Retina (tissue), 1 donor: ENCODE results near the gene AUTS2.
A peak's percentile ranks its signal among the peaks of the same experiment; 100 is the strongest.

Experiments used
- DNase-seq: peaks from one replicate; pipeline ENCODE4 v3.0.0-alpha.2; 2016

The AUTS2 gene

GRCh38 chr7:70761711-70762328 is 1163.5 kb downstream of the AUTS2 start:
- no peak for DNase-seq

- DNase-seq = no peak
These were observed 1164.4 kb downstream of the AUTS2 start for GRCh38 chr7:70762696-70763095.

GRCh38 chr7:70763961-70764691 is 1165.9 kb downstream of the AUTS2 start:
- no peak for DNase-seq

GRCh38 chr7:70764701-70765208 is 1166.5 kb downstream of the AUTS2 start:
- DNase-seq = no peak

- DNase-seq = no peak
These were observed 1167.4 kb downstream of the AUTS2 start for GRCh38 chr7:70765651-70766050.

GRCh38 chr7:70766109-70766508 is 1167.8 kb downstream of the AUTS2 start:
- no peak for DNase-seq

GRCh38 chr7:70766694-70767093 is 1168.4 kb downstream of the AUTS2 start:
- no peak for DNase-seq

GRCh38 chr7:70770154-70770553 is 1171.9 kb downstream of the AUTS2 start:
- no peak for DNase-seq

GRCh38 chr7:70771451-70771850 is 1173.2 kb downstream of the AUTS2 start:
- no peak for DNase-seq

- DNase-seq = no peak
These were observed 1174.6 kb downstream of the AUTS2 start for GRCh38 chr7:70772891-70773290.

- DNase-seq = no peak
These were observed 1175.1 kb downstream of the AUTS2 start for GRCh38 chr7:70773406-70773805.

- peak; percentile 33 for DNase-seq
These were observed 1176.8 kb downstream of the AUTS2 start for GRCh38 chr7:70774950-70775527.

- no peak for DNase-seq
These were observed 1177.4 kb downstream of the AUTS2 start for GRCh38 chr7:70775570-70776156.

- no peak for DNase-seq
These were observed 1178.4 kb downstream of the AUTS2 start for GRCh38 chr7:70776627-70777101.

- DNase-seq = no peak
These were observed 1179.0 kb downstream of the AUTS2 start for GRCh38 chr7:70777251-70777650.

- no peak for DNase-seq
These were observed 1180.3 kb downstream of the AUTS2 start for GRCh38 chr7:70778585-70778984.

- no peak for DNase-seq
These were observed 1181.0 kb downstream of the AUTS2 start for GRCh38 chr7:70779321-70779720.

GRCh38 chr7:70781922-70782311 is 1183.6 kb downstream of the AUTS2 start:
- DNase-seq = no peak

- DNase-seq = no peak
These were observed 1184.5 kb downstream of the AUTS2 start for GRCh38 chr7:70782796-70783195.

- no peak for DNase-seq
These were observed 1187.2 kb downstream of the AUTS2 start for GRCh38 chr7:70785427-70785826.

- no peak for DNase-seq
These were observed 1187.8 kb downstream of the AUTS2 start for GRCh38 chr7:70786076-70786475.

- DNase-seq = no peak
These were observed 1189.0 kb downstream of the AUTS2 start for GRCh38 chr7:70787286-70787685.

GRCh38 chr7:70787771-70788170 is 1189.5 kb downstream of the AUTS2 start:
- DNase-seq = no peak

GRCh38 chr7:70788276-70788675 is 1190.0 kb downstream of the AUTS2 start:
- no peak for DNase-seq
